Keratinocyte (primary cell): ENCODE results near the gene GCNT2. TPM values are rescaled to one million over a fixed set of nuclear protein-coding genes. Genes with fewer than 3 reads are reported as not detected.

ENCODE experiments used
- DNase-seq: peaks from one replicate; pipeline ENCODE4 v3.0.0-alpha.2; 2011; ENCODE audit warnings: low read depth, missing footprints, low spot score
- FAIRE-seq: peaks from 2 replicates; lab custom pipeline; 2011; peaks lifted over from hg19 to GRCh38; lab: Jason Lieb, UNC
- H2AFZ ChIP-seq: 2 replicates; pipeline ENCODE4 v1.6.0; 2012; ENCODE audit warnings: low read length, control low read depth, inconsistent platforms; ENCODE audit not compliant: control insufficient read depth
- H3K27ac ChIP-seq: 2 replicates; pipeline ENCODE4 v1.5.1; 2011; ENCODE audit warnings: low read length; ENCODE audit not compliant: control insufficient read depth, insufficient read depth
- H3K27me3 ChIP-seq: 3 replicates; pipeline ENCODE4 v1.6.0; 2011; ENCODE audit warnings: low read length; ENCODE audit not compliant: control insufficient read depth, insufficient read depth; ENCODE audit errors: extremely low read depth
- H3K36me3 ChIP-seq, 2 experiments: 2 replicates in 1 of 2; 3 replicates in 1 of 2; pipeline ENCODE4 v1.5.1; 2011; ENCODE audit warnings: low read length in 2 of 2, mild to moderate bottlenecking in 1 of 2; ENCODE audit not compliant: control insufficient read depth in 2 of 2, insufficient read depth in 2 of 2; ENCODE audit errors: extremely low read depth in 1 of 2
- H3K4me1 ChIP-seq: 3 replicates; pipeline ENCODE4 v1.5.1; 2011; ENCODE audit warnings: low read length; ENCODE audit not compliant: control insufficient read depth, insufficient read depth; ENCODE audit errors: extremely low read depth
- H3K4me2 ChIP-seq: 3 replicates; pipeline ENCODE4 v1.6.0; 2011; ENCODE audit warnings: low read depth, low read length; ENCODE audit not compliant: control insufficient read depth, insufficient read depth; ENCODE audit errors: extremely low read depth
- H3K4me3 ChIP-seq, 3 experiments: fragments of 200-600 bp in 1 of 3; sonication (generic) in 1 of 3; 2 replicates in 2 of 3; 3 replicates in 1 of 3; pipeline ENCODE4 v1.5.1; 2011 to 2016; ENCODE audit warnings: low read length in 3 of 3, mild to moderate bottlenecking in 3 of 3, control low read depth in 2 of 3, inconsistent platforms in 1 of 3, low read depth in 1 of 3, mixed read lengths in 1 of 3, mixed run types in 1 of 3, moderate library complexity in 1 of 3; ENCODE audit not compliant: control insufficient read depth in 2 of 3, insufficient read depth in 2 of 3; ENCODE audit errors: extremely low read depth in 1 of 3
- H3K79me2 ChIP-seq: 2 replicates; pipeline ENCODE4 v1.6.0; 2012; ENCODE audit warnings: low read length; ENCODE audit not compliant: control insufficient read depth, insufficient read depth
- H3K9ac ChIP-seq: 3 replicates; pipeline ENCODE4 v1.6.0; 2011; ENCODE audit warnings: low read length; ENCODE audit not compliant: control insufficient read depth, insufficient read depth; ENCODE audit errors: extremely low read depth
- H3K9me1 ChIP-seq: 3 replicates; pipeline ENCODE4 v1.6.0; 2011; ENCODE audit warnings: low read length; ENCODE audit not compliant: control insufficient read depth, insufficient read depth; ENCODE audit errors: extremely low read depth
- H3K9me3 ChIP-seq: 2 replicates; pipeline ENCODE4 v1.5.1; 2012; ENCODE audit warnings: low read depth, low read length; ENCODE audit not compliant: control insufficient read depth
- H4K20me1 ChIP-seq: 3 replicates; pipeline ENCODE4 v1.6.0; 2011; ENCODE audit warnings: low read length; ENCODE audit not compliant: control insufficient read depth, insufficient read depth; ENCODE audit errors: extremely low read depth
- CTCF ChIP-seq, 3 experiments: IDR thresholded peaks in 1 of 3; conservative IDR thresholded peaks in 1 of 3; optimal IDR thresholded peaks in 1 of 3; 2 replicates in 2 of 3; 3 replicates in 1 of 3; pipeline versions ENCODE3 to v1.5.1; 2011; ENCODE audit warnings: low read length in 3 of 3, mild to moderate bottlenecking in 3 of 3, moderate library complexity in 2 of 3, control low read depth in 1 of 3, inconsistent platforms in 1 of 3; ENCODE audit not compliant: insufficient read depth in 2 of 3; ENCODE audit errors: extremely low read depth in 1 of 3
- EZH2 ChIP-seq: IDR thresholded peaks from one replicate; pipeline ENCODE4 v1.6.1; 2012; ENCODE audit warnings: inconsistent platforms, mild to moderate bottlenecking, low read length, moderate library complexity
- dilution Hi-C: fragments of 300-500 bp; cut with MboI; formaldehyde crosslinking; loops from one replicate; pipeline ENCODE4 v1.7.0; 2020; ENCODE audit warnings: low sequenced_read_pairs; ENCODE audit not compliant: extremely low pct_ligation_motif_present
- polyA plus RNA-seq, 5 experiments: library from polyadenylated mRNA; depleted of rRNA in 3 of 5; stranded (reverse) in 3 of 5; stranded (forward) in 1 of 5; unstranded in 1 of 5; fragments of >200 nt; gene quantifications; 1 replicate in 1 of 5; 2 replicates in 3 of 5; 3 replicates in 1 of 5; pipeline versions ENCODE4 v1.2.1 to v1.2.3, GENCODE V29; 2011 to 2012; ENCODE audit warnings: missing spikeins in 2 of 5, low read depth in 1 of 5, low replicate concordance in 1 of 5

GCNT2 gene
- polyA plus RNA-seq, 1 donor (not counting 4 experiments of a cell fraction or from before 2014, with no cell fraction given), result 7.3 TPM

DNA sequence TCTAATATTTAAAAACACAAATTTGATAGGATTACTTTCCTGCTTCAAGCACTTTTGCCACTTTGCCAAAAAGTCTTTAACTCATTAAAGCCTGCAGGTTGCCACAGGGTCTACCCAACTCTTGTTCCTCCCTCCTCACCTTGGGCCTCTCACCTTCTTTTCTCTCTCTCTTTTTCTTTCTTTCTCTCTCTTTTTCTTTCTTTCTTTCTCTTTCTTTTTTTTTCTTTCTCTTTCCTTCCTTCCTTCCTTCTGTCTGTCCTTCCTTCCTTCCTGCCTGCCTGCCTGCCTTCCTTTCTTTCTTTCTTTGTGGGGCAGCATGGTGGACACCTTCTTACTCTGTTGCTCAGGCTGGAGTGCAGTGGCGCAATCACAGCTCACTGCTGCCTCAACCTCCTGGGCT is 123.1 kb downstream of the GCNT2 start:
- Histone ChIP-seq H3K4me2 (no peak overlapping the region), H3K9ac (no peak overlapping the region), H3K4me1 (no peaks in the 10 kb centered on the region), H3K27me3 (no peaks in the 10 kb centered on the region), H3K9me1 (no peaks in the 10 kb centered on the region), H3K79me2 (no peaks in the 10 kb centered on the region), H3K27ac (no peak overlapping the region), H3K36me3 (no peaks in the 10 kb centered on the region), H3K9me3 (no peaks in the 10 kb centered on the region), H2AFZ (no peak overlapping the region), H4K20me1 (no peaks in the 10 kb centered on the region), H3K4me3 (no peak overlapping the region)
- FAIRE-seq (no peak), DNase-seq (no peak)
- dilution Hi-C loops, result no loop called here
- TF ChIP-seq EZH2, result no peak

GRCh38 chr6:10655508-10656055 is 134.4 kb downstream of the GCNT2 start:
- Histone ChIP-seq H2AFZ (no peak overlapping the region), H3K27ac (no peak overlapping the region), H3K27me3 (no peaks in the 10 kb centered on the region), H3K9me1 (no peaks in the 10 kb centered on the region), H3K36me3 (no peaks in the 10 kb centered on the region), H3K4me3 (no peak overlapping the region), H3K79me2 (no peaks in the 10 kb centered on the region), H3K9ac (no peak overlapping the region), H3K9me3 (no peaks in the 10 kb centered on the region), H3K4me1 (no peaks in the 10 kb centered on the region), H3K4me2 (no peak overlapping the region), H4K20me1 (no peaks in the 10 kb centered on the region)
- no peak for TF ChIP-seq EZH2
- no peak for TF ChIP-seq CTCF (optimal IDR thresholded peaks at IDR 0.05 in 1 of 3, IDR thresholded peaks at IDR 0.05 in 1 of 3, conservative IDR thresholded peaks at IDR 0.05 in 1 of 3; ENCODE audit: extremely low read depth in 1 of 3, insufficient read depth in 2 of 3, low read length in 3 of 3)
- dilution Hi-C loops, result no loop called here
- DNase-seq (no peak), FAIRE-seq (no peak)
